HepG2 (cell line): ENCODE measurements around the gene LIMK2. TPM values are rescaled to one million over a fixed set of nuclear protein-coding genes. Genes with fewer than 3 reads are reported as not detected.

Source experiments
- AGO2 ChIP-seq: fragments of 200-400 bp; formaldehyde crosslinking; optimal IDR thresholded peaks from 2 replicates; pipeline ENCODE3; 2017; ENCODE audit warnings: mild to moderate bottlenecking, low read depth, low read length, moderate library complexity
- AKNA ChIP-seq: sonication (generic); formaldehyde crosslinking; IDR thresholded peaks from 2 replicates; pipeline ENCODE4 v1.4.0; 2020; ENCODE audit warnings: missing genetic modification reagents, borderline replicate concordance
- BRD4 ChIP-seq: sonication (generic); formaldehyde crosslinking; IDR thresholded peaks from 2 replicates; pipeline ENCODE4 v1.4.0; 2020; ENCODE audit warnings: missing genetic modification reagents
- KDM3A ChIP-seq: IDR thresholded peaks from 2 replicates; pipeline ENCODE4 v1.6.1; 2018; ENCODE audit warnings: low read depth, missing compliant biosample characterization
- KLF13 ChIP-seq: sonication (generic); formaldehyde crosslinking; IDR thresholded peaks from 2 replicates; pipeline ENCODE4 v1.4.0; 2020; ENCODE audit warnings: mild to moderate bottlenecking, missing genetic modification reagents
- REL ChIP-seq: sonication (generic); formaldehyde crosslinking; conservative IDR thresholded peaks from 2 replicates; pipeline ENCODE4 v1.8.0; 2022; ENCODE audit warnings: mild to moderate bottlenecking, missing genetic modification reagents, moderate library complexity
- TCF7 ChIP-seq: sonication (generic); IDR thresholded peaks from 2 replicates; pipeline ENCODE4 v1.6.1; 2016; ENCODE audit warnings: antibody characterized with exemption, low read depth
- TSC22D2 ChIP-seq: sonication (generic); formaldehyde crosslinking; IDR thresholded peaks from 2 replicates; pipeline ENCODE4 v1.5.1; 2020; ENCODE audit warnings: missing genetic modification reagents, mild to moderate bottlenecking, borderline replicate concordance
- ZBTB10 ChIP-seq: sonication (generic); formaldehyde crosslinking; IDR thresholded peaks from 2 replicates; pipeline ENCODE4 v1.4.0; 2020; ENCODE audit warnings: missing genetic modification reagents, borderline replicate concordance
- ZMAT3 ChIP-seq: sonication (generic); formaldehyde crosslinking; conservative IDR thresholded peaks from 2 replicates; pipeline ENCODE4 v1.7.0; 2021; ENCODE audit warnings: missing genetic modification reagents
- ZNF180 ChIP-seq: sonication (generic); formaldehyde crosslinking; IDR thresholded peaks from 2 replicates; pipeline ENCODE4 v1.4.0; 2020; ENCODE audit warnings: low read depth, missing genetic modification reagents, borderline replicate concordance
- ZNF24 ChIP-seq: fragments of 450-650 bp; IDR thresholded peaks from 2 replicates; pipeline ENCODE4 v1.6.1; 2017; ENCODE audit warnings: antibody characterized with exemption, mild to moderate bottlenecking
- ZNF616 ChIP-seq: sonication (generic); formaldehyde crosslinking; IDR thresholded peaks from 2 replicates; pipeline ENCODE4 v1.5.0; 2020; ENCODE audit warnings: low read depth, mild to moderate bottlenecking, missing genetic modification reagents
- ZNF678 ChIP-seq: sonication (generic); formaldehyde crosslinking; IDR thresholded peaks from 2 replicates; pipeline ENCODE4 v1.4.0; 2020; ENCODE audit warnings: mild to moderate bottlenecking, missing genetic modification reagents
- polyA plus RNA-seq, 8 experiments: library from polyadenylated mRNA; depleted of rRNA in 3 of 8; stranded (reverse) in 7 of 8; unstranded in 1 of 8; fragments of >200 nt; fragmentation: Illumina TruSeq in 4 of 8; extraction: Trizol in 4 of 8; gene quantifications; 2 replicates each; pipeline versions ENCODE4 v1.2.1 to v1.2.3, GENCODE V29; 2011 to 2016; ENCODE audit warnings: low read depth in 4 of 8, missing spikeins in 1 of 8, mixed read lengths in 1 of 8; ENCODE audit not compliant: insufficient read depth in 1 of 8
- total RNA-seq, 5 experiments: library from RNA; depleted of rRNA; stranded (reverse); fragments of >200 nt; fragmentation: Illumina TruSeq; extraction: Trizol; gene quantifications; 2 replicates each; pipeline ENCODE4 v1.2.3, GENCODE V29; 2016; ENCODE audit warnings: low read depth in 1 of 5
- TF ChIP-seq, protein P1 (sequence below): sonication (generic); formaldehyde crosslinking; IDR thresholded peaks from 2 replicates; pipeline ENCODE4 v1.4.0; 2020; ENCODE audit warnings: mild to moderate bottlenecking, missing genetic modification reagents, borderline replicate concordance
- TF ChIP-seq, protein P2 (sequence below), 2 experiments: fragments of 450-650 bp in 1 of 2; sonication (generic) in 1 of 2; formaldehyde crosslinking; IDR thresholded peaks; 2 replicates each; pipeline versions ENCODE4 v1.5.0 to v1.8.0; 2020 to 2022; ENCODE audit warnings: mild to moderate bottlenecking in 1 of 2, missing genetic modification reagents in 1 of 2

Gene LIMK2
- total and polyA plus RNA-seq, 2 of the 13 experiments (the other 11 are each of a cell fraction or from before 2014, with no cell fraction given) = 20.9 to 29.8 TPM

GRCh38 chr22:31290494-31291471 is 78.7 kb downstream of the LIMK2 start (continued):
- TF ChIP-seq, protein P1, sequence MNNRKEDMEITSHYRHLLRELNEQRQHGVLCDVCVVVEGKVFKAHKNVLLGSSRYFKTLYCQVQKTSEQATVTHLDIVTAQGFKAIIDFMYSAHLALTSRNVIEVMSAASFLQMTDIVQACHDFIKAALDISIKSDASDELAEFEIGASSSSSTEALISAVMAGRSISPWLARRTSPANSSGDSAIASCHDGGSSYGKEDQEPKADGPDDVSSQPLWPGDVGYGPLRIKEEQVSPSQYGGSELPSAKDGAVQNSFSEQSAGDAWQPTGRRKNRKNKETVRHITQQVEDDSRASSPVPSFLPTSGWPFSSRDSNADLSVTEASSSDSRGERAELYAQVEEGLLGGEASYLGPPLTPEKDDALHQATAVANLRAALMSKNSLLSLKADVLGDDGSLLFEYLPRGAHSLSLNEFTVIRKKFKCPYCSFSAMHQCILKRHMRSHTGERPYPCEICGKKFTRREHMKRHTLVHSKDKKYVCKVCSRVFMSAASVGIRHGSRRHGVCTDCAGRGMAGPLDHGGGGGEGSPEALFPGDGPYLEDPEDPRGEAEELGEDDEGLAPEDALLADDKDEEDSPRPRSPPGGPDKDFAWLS (CRISPR knock-in tag) = no peak
- TF ChIP-seq BRD4 (CRISPR knock-in tag) (peak; percentile 49; the same call in 1 of the 2 replicates), AGO2 (peak; percentile 44), ZNF24 (no peak), AKNA (CRISPR knock-in tag) (no peak), ZMAT3 (CRISPR knock-in tag) (peak; percentile 83), REL (peak; percentile 70; the same call in 1 of the 2 replicates), ZNF616 (CRISPR knock-in tag) (no peak), ZNF678 (CRISPR knock-in tag) (0 out of 2 replicates have a peak, but pooled peaks have one; percentile 57), ZBTB10 (CRISPR knock-in tag) (peak; percentile 68; the same call in 1 of the 2 replicates), KDM3A (peak; percentile 71; the same call in 1 of the 2 replicates), KLF13 (CRISPR knock-in tag) (no peak), ZNF180 (CRISPR knock-in tag) (no peak), TSC22D2 (CRISPR knock-in tag) (no peak; the same call in 1 of the 2 replicates), TCF7 (no peak)
- TF ChIP-seq, protein P2, sequence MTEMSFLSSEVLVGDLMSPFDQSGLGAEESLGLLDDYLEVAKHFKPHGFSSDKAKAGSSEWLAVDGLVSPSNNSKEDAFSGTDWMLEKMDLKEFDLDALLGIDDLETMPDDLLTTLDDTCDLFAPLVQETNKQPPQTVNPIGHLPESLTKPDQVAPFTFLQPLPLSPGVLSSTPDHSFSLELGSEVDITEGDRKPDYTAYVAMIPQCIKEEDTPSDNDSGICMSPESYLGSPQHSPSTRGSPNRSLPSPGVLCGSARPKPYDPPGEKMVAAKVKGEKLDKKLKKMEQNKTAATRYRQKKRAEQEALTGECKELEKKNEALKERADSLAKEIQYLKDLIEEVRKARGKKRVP (CRISPR knock-in tag; IDR thresholded peaks at IDR 0.05) = no peak; a peak in 1 of 4 replicates
